ENCODE measurements around the gene PPIF.

PPIF gene

GRCh38 chr10:79347226-79347893, at the start of gene PPIF:
PPIF (plus strand) TSS chr10:79347469; CDS start chr10:79347549, 80 bp downstream.
- peak; percentile 95 for DNase-seq (ENCODE audit: low read depth)

- peak; percentile 98 for DNase-seq (ENCODE audit: low read depth)
Measured at GRCh38 chr10:79298403-79299244, 48.6 kb upstream of the PPIF start.

GRCh38 chr10:79299397-79300241, 47.6 kb upstream of the PPIF start:
- peak; percentile 84 for DNase-seq (ENCODE audit: low read depth)

GRCh38 chr10:79300711-79301110, 46.6 kb upstream of the PPIF start:
- no peak for DNase-seq (ENCODE audit: low read depth)

- DNase-seq (ENCODE audit: low read depth), result no peak
Measured at GRCh38 chr10:79301754-79302530, 45.3 kb upstream of the PPIF start.

GRCh38 chr10:79303631-79304478, 43.4 kb upstream of the PPIF start:
- no peak for DNase-seq (ENCODE audit: low read depth)

GRCh38 chr10:79304479-79305087, 42.7 kb upstream of the PPIF start:
- DNase-seq (ENCODE audit: low read depth), result no peak

GRCh38 chr10:79305515-79305914, 41.8 kb upstream of the PPIF start:
- DNase-seq (ENCODE audit: low read depth), result no peak

GRCh38 chr10:79305988-79306387, 41.3 kb upstream of the PPIF start:
- no peak for DNase-seq (ENCODE audit: low read depth)

GRCh38 chr10:79306644-79307220, 40.5 kb upstream of the PPIF start:
- no peak for DNase-seq (ENCODE audit: low read depth)

GRCh38 chr10:79308016-79308415, 39.3 kb upstream of the PPIF start:
- no peak for DNase-seq (ENCODE audit: low read depth)

- no peak for DNase-seq (ENCODE audit: low read depth)
Measured at GRCh38 chr10:79308969-79309665, 38.2 kb upstream of the PPIF start.

- no peak for DNase-seq (ENCODE audit: low read depth)
Measured at GRCh38 chr10:79310200-79310865, 36.9 kb upstream of the PPIF start.

GRCh38 chr10:79310911-79311573, 36.2 kb upstream of the PPIF start:
- DNase-seq (ENCODE audit: low read depth), result no peak

GRCh38 chr10:79311581-79312407, 35.5 kb upstream of the PPIF start:
- no peak for DNase-seq (ENCODE audit: low read depth)

- DNase-seq (ENCODE audit: low read depth), result no peak
Measured at GRCh38 chr10:79312601-79313187, 34.6 kb upstream of the PPIF start.

- DNase-seq (ENCODE audit: low read depth), result no peak
Measured at GRCh38 chr10:79313320-79313719, 33.9 kb upstream of the PPIF start.

Data from iris pigment epithelial cell (primary cell).